NCI-H1417 treated with DMSO at 0.1 percent for 48 hours (cell line): ENCODE data around the gene SPP2.
A peak's percentile ranks its signal among the peaks of the same experiment; 100 is the strongest.

Experiments used
- DNase-seq: peaks from one replicate; lab custom pipeline; 2025; lab: John Stamatoyannopoulos, UW

Gene SPP2

DNA sequence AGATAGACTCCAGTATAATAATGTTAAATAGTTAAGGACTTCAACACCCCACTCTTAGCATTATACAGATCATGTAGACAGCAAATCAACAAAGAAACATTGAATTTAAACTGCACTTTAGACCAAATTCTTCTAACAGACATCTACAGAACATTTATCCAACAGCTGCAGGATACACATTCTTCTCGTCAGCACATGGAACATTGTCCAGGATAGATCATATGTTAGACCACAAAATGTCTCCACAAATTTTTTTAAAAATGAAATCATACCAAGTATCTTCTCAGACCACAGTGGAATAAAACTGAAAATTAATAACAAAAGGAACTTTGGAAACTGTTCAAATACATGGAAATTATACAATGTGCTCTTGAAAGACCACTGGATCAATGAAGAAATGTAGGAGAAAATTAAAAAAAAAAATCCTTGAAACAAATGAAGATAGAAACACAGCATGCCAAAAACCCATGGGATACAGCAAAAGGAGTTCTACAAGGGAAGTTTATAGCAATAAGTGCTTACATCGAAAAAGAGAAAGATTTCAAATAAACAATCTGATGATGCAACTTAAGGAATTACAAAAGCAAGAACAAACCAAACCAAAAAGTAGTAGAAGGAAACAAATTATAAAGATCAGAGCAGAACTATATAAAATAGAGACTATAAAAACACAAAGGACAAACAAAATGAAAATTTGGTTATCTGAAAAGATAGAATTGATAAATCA, 12.3 kb upstream of the SPP2 start:
- no peak for DNase-seq

DNA sequence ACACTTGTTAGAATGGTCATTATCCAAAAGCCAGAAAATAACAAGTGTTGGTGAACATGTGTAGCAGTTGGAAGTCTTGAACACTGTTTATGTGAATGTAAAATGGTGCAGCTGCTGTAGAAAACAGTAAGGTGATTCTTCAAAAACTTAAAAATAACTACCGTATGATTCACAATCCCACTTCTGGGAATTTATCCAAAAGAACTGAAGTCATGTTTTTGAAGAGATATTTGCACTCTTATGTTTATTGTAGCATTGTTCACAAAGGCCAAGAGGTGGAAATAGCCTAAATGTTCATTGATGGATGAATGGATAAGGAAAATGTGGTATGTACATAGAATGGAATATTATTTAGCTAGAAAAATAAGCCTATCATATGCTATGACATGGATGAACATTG, 6.3 kb upstream of the SPP2 start:
- DNase-seq, result no peak

DNA sequence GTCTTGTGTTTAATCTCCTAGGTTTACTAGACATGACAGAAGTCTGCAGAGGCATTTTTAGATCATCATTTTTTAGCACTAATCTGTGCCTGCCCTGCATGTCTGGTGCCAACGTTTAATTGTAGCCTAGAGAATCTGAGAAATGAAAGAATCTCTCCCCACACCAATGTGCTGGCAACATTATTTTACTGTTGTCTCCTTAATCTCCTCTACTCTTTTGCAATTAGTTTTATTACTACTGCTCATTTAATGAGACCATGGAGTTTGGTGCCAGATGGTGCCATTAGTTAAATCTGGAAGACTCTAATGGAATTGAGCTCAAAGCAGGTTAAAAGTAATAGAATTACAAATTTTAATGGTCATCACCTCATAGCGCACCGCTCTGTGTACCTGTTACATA, 4.0 kb upstream of the SPP2 start:
- DNase-seq, result no peak

DNA sequence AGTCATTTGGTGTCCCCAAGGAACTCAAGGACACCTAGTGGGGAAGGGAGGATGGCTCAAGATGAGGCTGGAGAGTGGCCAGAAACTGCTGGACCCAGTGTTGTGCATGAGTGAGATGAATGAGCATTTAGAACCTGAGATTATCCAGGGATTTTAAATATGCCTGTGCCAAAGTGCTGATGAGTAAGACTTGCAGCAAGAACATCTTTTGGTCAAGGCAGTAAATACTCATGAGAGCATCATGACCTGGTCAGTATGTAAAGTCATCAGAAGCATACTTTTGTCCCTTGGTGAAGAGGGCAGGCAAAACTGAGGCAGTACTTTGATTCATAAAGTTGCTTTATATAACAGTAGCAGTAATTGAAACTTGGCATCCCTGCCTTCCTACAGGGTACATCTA, 3.1 kb upstream of the SPP2 start:
- DNase-seq, result no peak

DNA sequence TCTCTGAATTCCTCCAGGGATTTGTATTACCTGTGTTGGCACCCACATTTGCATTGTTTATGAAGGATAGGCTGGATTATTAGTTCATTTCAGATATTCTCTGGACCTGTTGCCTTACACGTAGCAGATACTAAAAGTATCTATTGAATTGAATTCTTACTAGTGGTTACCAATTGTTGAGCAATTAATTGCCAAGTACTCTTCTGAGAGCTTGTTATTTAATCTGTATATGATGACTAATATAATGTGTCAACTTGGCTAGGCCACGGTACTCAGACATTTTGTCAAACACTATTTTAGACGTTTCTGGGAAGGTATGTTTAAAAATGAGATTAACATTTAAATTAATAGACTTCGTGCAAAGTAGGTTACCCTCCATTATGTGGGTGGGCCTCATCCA, 2.5 kb upstream of the SPP2 start:
- DNase-seq, result no peak

DNA sequence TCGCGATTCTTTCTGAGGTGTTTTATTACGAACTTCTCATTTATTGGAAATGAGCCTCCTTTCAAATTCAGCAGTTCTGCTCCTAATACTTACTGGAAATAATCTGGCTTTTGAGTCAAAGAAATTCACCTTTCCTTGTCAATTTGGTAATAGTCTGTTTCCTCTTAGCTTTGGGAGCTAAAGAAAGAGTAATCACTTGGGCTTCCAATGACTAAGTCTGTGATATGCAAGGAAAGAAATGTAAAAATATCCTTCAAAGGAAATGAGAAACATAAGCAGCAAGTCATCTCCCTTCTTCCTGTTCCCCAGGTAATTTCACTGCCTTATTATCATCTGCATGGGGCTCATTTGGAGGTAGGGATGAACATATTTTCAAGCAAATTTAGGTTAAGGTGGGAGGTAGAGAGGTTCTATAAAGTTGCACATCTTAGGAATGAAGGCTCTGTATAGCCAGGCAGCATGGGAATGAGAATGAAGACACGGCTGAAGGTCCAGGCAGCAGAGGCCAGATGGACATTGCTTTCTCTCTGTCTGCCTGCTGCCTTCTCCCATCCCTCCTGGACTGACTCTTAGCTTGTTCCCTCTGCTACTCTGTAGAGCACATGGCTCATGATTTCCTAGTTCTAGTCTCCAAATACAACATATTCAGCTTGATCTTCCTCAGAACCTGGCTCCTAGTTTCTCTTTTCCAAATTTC, 1.0 kb downstream of the SPP2 start:
- no peak for DNase-seq

DNA sequence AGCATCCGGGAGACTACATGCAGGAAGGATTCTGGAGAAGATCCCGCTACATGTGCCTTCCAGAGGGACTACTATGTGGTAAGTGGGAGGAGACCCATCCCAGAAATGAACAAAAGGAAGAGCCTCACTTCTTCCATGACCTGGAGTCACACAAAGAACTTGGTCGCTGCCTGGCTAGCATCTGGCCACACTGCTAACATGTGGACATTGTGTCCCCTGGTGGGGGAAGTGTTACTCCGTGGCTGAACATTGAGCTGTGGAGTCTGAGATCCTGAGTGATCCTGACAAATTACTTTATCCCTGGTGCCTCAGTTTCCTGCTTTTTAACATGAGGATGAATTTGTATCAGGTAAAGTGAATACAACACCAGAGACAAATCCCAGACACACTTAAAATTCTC, 8.4 kb downstream of the SPP2 start:
- DNase-seq, result no peak

DNA sequence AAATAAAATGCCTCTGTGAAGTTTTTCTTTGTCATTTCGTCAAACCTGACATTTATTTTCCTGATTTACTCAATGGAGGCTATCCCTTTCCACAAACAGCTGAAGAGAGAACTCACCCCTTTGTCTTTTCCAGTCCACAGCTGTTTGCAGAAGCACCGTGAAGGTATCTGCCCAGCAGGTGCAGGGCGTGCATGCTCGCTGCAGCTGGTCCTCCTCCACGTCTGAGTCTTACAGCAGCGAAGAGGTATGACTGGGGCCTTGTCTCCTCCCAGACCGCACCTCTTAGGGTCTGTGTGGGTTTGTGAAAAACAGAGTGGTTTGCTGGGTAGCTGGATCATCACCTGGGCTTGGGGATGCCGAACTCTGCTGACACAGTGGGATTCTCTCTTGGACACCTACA, 9.7 kb downstream of the SPP2 start:
- no peak for DNase-seq

DNA sequence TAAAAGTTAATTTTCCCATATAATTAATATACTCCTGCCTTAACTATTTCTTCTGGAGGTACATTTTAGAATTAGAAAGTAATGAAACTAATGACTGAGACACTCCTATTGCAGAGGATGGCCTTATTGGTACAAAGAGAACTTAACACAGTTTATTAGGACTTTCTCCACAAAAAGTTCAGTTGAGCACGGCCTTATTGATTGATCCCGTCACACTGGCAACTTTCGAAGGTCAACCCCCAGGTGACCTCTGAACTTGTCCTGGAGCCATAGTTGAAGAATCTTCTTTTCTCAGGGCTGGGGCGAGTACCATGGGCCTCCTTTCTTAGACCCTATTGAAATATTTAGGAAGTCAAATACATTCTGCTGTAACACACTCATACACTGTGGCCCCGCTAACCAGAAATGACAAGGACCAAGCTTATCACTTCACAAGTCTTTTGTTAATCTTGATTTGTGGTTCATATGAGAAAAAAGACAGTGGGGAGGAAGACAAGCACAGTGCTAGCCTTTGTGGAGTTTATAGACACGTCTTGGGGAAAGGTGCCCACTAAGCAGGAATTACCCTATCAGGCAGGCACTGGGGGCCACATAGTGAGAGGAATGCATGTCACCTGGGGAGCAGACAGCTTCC, 11.2 kb downstream of the SPP2 start:
- no peak for DNase-seq

DNA sequence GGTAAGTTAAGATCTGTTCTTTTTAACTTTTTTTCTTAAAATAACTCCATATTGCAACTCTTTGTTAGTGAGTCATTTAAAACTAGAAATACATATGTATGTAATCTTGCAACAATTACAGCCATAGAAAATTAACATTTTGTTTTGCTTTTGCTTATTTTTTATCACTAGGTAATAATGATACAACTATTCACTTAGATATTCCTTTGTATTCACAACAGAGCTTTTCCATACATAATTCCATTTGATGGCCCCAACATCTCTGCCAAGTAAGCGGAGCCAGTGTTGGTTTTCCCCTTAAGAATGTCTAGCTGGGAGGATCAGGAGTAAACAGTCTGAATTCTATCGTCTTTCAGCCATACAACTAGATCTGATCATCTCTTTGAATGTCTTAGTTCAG, 16.1 kb downstream of the SPP2 start:
- no peak for DNase-seq

DNA sequence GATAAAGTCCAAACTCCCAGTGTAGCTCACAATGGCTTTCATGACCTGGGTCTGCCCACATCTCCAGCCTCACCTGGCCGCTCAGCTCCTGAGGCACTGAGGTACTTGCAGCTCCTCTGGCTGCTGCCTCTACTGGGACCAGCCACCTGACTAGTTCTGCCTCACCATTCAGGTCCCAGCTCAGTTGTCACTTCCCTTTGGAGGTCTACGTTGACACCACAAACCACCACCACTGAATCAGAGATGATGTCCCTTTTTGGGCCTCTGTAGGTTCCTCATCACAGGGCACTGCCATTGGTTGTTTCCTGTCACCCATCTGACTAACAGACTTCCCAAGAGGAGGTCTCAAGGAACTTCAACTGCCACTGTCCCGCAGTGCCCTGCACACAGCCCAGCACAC, 21.2 kb downstream of the SPP2 start:
- DNase-seq, result no peak

DNA sequence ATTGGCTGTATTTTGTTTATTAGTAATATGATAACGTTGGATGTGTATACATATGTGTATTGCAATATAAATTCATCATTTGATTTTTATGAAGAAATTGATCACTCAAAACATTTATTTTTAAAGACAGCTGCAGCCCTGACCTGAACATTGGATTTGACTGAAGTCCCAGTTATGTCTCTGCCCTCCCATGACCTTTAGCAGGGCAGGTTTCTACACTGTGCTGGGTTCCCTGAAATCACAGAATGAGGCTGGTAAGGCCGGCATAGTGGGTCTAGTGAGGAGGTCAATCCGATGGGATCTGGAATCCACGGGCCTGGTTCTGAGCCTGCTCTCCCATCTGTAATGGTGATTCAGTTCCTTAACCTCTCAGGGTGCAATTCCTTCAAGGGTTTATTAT, 22.0 kb downstream of the SPP2 start:
- DNase-seq, result no peak

DNA sequence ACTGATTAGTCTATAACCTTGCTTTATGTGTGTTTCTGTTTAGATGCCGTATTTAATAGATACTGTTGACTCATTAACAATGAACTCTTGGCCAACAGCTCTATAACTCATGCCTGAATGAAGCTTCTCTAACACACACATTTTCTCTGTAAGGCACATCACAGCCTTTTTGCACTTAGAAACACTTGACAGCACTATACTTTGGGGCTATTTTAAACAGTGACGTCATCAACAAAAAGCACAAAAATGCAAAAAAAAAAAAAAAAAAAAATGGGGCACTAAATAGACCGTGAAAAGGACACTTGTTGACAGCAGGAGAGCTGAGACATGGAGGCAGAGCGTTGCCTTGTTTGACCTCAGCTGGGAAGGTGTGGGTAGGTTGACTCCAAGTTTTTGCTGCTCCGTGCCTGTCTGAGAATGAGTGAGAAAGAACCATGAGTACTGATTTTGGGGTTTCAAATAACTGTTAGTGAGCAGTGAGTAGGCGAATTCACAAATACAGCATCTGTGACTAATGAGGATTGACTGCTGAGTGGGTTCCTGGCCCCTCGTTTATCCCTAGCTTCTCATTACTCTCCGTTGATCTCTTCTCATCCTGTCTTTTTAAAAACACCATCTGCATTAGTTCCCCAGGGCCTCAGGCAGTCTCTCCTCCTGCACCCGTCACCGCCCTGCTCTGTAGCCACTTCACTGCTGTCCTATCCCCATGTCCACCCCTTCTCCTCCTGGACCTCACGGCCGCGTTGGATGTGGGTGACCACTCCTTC, 24.4 kb downstream of the SPP2 start:
- DNase-seq, result no peak

DNA sequence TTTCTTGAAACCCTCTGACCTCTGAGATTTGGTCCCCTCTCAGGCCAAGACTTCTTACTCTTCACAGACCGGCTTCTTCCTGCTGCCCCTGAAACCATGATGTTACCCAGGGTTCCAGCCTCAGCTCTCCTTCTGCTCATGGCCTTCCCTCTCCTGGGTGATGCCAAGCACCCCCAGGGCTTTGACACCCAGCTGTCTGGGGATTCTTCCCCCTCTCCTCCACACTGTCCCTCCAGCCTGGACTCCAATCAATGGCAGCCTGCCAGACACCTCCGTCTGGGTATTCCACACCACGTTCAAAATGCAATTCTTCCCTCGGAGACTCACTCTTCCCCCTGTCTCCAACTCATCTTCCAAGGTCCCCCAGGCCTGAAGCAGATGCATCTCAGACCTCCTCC, 25.0 kb downstream of the SPP2 start:
- DNase-seq, result no peak

DNA sequence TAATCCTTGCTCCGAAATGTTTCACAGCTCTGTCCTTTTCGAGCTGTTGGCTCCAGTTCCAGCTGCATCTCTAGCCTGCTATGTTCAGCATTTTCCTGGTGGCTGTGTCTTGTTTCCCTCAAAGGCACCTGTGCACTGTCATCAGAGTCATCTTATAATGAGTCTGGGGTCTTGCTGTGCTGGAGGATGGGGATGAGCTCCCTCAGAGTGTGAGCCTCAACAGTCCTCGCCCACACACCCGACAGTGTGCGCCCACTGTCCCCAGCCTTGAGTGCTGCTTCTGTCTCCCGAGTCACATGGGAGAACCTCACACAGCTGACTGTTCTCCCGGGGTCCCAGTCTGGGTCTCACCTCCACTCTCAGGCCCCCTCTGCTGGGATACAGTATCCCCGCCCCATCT, 25.4 kb downstream of the SPP2 start:
- DNase-seq, result no peak

DNA sequence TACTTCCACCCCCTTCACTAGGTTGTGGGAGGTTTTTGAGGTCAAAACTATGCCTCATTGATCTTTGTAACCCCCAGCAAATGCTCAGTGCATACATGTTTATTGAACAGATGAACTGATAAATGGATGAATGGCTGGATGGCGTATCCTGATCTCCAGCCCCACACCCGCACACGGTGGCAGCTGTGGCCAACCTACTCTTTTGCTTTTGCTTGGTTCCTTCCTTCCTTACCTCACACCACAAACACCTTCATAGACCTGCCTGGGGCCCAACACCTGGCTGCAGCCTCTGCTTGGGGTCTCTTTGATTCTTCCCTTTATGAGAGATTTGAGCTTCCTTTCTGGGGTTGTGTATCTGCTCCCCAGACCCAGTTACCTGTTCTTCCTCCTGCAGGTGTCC, 25.9 kb downstream of the SPP2 start:
- no peak for DNase-seq

DNA sequence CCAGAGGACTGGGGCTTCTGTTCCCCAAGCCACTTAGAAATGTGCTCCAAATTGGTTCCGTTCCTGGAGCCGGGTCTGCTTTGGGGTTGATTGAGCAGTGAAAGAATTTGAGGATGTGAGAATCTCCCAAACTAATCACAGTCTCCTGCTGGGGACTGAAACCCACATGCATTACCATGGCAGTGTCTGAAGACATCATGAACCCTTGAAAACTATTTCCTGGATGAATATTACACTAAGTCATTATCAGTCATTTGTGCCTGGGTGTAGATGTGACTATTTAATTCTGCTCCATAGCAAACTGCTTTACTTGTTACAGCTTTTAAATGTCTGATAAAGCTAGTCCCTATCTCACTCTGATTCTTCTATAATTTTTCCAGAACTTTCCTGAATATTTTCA, 27.6 kb downstream of the SPP2 start:
- no peak for DNase-seq

DNA sequence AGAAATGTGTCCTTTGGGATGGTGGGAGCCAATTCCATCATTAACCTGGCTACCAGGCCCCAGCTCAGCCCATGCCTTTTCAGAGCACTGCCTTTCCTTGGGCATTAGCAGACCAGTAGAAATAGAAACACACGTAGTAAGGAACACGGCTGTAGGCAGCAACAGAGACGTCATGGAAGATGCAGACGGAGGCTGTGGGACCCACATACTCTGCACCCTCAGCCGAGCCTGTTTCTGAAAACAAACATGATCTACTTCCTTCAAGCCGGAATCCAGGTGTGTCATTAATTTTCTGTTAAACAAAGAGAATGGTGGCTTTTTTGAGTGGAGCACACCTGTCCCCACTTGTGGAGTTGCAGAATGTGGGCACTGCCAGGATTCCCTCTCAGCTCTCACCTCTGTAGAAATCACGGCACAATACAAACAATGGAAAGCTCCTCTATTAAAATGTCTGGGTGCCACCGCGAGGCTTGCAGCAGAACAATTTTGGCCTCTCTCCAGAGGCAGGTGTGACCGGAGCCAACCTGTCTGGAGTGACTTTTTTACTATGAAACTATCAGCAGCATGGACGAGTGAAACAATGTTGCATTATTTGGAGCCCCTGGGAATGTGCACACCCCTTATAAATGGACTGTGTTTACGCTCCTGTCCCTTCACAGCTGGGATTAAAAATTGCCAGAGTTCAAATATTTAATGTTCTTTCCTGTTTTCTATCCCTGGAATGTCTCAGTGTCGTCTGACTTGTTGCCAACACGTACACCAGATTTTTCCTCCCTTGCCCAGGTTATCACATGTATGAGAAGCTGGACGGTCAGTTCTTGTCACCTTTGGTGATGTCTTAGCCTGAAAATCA, 31.7 kb downstream of the SPP2 start:
- peak; percentile 59 for DNase-seq

DNA sequence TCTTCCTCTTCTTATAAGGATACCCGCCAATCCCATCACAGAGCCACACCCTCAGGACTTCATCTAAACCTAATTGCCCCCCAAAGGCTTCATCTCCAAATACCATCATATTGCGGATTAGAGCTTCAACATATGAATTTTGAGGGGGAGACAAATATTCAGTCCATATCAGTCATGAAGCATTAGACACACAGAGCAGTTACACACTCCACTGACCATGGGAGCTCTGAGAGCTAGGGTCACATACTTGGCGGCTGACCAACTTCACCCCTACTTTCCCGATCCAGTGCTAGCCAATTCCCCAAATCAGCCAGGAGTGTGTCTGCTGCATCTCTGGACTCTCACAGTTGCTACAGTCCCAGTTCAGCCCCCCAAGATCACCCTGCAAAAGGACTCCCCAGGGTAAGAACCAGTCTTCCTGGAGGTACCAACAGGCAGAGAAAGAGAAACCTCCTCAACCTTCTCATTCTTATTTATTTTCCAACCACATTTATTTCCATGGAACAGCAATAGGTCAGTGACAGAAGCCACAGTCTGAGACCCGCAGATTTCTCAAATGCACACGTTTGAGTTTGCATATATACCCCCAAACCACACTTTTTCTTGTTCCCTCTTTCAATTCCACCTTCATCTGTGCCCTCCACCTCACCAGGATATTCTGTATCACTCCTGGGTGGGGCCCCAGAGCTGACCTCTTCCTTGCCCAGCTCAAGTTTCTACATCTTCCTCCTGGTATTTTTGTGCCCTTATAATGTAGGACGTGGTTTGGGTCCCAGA, 33.3 kb downstream of the SPP2 start:
- no peak for DNase-seq

DNA sequence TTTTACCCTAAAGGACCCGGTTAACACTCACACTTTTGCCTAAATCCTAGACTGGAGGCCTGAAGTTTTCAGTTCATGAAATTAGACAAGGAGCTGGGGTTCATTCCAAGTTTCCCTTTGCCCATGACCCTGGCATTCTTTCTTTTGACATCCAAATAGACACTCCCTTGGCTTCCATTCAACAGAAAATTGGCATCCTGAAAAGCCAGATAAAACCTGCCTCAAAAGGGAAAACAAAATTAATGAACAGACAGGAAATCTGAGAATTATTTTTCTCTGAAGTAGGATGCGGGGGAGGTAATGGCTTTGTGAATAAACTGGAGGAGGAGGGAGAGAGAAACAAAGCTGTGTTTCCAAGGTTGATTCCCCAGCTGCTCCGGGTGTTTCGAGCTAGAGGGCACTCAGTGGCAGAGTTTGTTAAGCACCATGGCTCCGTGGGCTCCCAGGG, 41.0 kb downstream of the SPP2 start:
- no peak for DNase-seq

DNA sequence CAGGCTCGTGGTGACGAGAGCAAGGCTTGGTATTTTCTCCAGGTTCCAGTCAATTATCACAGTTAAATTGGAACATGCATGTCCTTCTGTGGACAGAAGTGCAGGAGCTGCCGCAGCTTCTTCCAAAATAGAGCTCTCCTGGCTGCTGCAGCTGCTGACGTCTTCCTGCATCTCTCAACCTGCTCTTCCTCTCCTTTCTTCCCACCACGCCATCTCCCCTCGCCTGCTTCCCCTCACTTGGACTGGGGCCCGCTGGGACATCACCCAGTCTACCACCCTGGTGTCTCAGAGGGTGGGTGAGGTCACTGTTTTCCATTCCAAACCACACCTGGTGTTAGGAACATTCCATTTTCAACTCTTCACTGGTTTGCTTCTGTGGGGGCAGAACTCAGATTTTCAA, 41.4 kb downstream of the SPP2 start:
- no peak for DNase-seq
